NCI-H1417 (cell line): ENCODE results near the gene C16orf92.

ENCODE experiments used
- DNase-seq, 3 experiments: peaks; one replicate each; lab custom pipeline; 2025; lab: John Stamatoyannopoulos, UW

C16orf92 gene, protein sequence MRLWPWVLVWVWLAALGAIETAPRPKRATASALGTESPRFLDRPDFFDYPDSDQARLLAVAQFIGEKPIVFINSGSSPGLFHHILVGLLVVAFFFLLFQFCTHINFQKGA

DNA sequence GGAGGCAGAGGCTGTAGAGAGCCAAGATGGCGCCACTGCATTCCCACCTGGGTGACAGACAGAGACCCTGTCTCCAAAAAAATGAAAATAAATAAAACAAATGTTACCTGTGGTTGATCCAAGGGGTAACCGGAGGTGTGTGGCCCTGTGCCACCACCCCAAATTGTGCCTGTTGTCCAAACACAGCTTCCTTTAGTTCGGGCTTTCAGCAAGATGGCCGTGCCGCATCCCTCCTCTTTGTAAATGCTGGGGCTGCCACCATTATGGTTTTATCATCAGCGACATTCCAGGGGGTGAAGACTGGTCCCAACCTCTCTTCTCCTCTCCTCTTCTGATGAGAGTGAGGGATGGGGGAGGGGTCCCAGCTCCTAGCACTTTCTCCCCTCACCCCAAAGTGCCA, at the start of gene C16orf92:
Gene C16orf92, plus strand, starts transcription at position 312 of the 400 bp plus-strand sequence. CDS start 143 bp downstream, outside the sequence.
- DNase-seq: no peak

DNA sequence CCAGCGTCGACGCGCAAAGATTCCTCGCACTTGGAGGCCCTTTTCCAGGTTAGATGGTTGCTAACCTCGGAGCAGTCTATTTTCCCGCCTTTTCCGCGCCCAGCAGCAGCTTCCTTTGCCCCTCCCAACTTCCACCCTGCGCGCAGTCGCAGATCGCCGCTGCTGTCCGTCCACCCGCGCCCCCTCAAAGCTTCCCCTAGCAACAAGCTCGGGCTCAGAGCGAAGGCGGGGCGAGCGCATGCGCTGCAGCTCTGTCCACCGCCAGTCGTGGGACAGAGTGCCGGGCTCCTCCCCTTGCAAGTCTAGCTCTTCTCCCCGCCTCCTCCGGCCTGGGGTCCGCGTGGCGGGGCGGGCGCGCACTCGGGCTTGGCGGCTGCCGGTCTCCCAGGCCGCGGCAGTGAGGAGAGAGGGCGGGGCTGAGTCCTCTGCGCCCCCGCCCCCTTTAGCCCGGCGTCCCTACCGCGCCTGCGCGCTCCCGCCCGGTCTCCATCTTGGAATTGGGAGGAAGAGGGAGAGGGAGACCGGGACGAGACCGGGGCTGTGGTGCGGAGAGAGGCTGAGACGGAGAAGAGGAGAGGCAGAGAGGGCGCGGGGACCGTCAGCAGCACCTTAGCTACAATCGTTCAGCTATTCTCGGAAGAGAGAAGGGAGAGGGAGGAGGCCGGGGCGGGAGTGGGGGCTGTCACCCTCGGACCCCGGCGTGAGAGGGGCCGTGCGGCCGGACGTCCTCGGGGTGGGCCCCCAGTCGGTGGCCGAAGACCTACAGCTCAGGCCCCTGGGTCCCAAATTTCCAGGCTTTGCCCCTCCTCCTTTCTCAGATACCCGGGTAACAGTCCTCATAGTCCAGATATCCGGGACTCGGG, 49.4 kb upstream of the C16orf92 start, which contains the start of gene TAOK2:
Gene TAOK2, plus strand, starts transcription at position 485 of the 863 bp plus-strand sequence. CDS start 3,905 bp downstream, outside the sequence.
- peak; percentile 94 to 99 (median 98) for DNase-seq

DNA sequence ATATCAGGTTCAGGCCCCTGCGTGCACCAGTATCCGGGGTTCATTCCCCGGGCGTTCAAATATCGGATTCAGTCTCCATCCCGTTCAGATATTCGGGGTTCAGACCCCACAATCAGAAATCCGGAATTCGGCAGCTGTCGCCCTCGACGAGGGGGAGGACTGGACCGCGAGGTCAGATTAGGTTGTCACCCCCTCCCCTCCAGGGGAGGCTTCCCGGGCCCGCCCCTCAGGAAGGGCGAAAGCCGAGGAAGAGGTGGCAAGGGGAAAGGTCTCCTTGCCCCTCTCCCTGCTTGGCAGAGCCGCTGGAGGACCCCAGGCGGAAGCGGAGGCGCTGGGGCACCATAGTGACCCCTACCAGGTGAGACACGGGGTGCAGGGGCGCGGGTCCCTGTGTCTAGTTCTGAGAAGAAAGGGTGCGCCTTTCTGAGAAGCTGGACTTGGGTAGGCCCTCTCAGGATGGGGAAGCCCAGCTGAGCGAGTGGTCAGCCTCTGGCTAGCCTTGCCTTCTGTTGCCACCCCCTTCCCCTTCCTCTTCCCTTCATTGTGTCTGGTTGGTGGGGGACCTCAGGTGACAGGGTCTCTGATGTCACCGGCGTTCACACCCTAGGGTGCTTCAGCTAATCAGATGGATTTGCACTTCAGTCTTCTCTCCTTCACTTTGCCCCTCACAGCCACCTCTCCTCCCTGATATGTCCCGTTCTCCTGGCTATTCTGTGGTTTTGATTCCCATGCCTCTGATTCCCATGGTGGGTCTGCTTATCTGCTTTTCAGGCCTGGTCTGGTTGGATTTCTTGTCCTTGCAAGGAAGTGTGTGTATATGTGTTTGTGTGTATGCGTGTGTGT, 48.5 kb upstream of the C16orf92 start:
- peak in 2 of 3 experiments; percentile 28 to 46 for DNase-seq

DNA sequence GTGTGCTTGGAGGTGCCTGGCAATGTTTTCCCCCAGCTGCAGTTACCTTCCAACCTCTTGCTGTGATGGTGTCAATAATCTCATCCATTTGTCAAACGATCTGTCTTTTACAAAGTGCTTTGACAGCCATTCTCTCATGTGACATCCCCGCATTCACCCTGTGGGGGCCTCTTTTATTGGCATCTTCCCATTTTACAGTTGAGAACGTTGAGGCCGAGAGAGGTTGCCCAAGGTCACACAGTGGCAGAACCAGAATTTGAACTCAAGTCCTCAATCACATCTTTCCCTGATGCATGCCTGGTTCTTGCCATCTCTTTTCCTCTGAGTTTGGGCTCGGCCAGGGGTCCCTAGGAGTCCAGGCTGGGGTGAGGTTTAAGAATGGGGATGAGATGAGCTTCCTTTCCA, 47.9 kb upstream of the C16orf92 start:
- no peak for DNase-seq

DNA sequence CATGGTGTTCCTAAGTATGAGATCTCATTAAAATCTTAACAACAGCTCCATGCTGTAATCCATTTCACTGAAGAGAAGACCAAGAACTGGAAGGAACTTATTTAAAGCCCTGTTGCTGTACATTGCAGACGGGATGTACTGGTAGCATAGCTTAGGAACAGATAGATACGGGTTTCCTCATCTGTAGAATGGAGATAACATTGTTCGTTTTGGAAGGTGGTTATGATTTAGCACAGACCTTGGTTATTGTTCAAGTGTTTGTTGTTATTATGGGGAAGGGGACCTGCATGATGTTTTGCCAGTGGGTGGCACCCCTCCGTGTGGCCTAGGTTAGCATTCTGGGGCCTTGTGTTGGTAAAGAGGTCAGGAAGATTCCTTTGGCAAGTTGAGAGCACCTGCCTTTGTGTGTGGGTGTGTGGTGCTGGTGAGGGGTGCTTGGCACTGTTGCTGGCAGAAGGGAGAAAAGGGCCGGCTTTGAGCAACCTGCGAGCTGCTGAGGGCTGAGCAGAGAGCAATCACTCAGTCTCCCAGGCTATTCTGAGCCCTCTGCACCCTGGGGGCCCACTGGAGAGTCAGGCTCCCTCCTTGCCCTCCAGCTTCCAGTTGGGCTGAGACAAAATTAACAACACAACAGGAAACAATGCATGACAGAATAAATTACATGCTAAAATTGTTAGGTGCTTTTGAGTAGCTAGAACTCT, 47.0 kb upstream of the C16orf92 start:
- DNase-seq: peak in 1 of 3 experiments; percentile 8

DNA sequence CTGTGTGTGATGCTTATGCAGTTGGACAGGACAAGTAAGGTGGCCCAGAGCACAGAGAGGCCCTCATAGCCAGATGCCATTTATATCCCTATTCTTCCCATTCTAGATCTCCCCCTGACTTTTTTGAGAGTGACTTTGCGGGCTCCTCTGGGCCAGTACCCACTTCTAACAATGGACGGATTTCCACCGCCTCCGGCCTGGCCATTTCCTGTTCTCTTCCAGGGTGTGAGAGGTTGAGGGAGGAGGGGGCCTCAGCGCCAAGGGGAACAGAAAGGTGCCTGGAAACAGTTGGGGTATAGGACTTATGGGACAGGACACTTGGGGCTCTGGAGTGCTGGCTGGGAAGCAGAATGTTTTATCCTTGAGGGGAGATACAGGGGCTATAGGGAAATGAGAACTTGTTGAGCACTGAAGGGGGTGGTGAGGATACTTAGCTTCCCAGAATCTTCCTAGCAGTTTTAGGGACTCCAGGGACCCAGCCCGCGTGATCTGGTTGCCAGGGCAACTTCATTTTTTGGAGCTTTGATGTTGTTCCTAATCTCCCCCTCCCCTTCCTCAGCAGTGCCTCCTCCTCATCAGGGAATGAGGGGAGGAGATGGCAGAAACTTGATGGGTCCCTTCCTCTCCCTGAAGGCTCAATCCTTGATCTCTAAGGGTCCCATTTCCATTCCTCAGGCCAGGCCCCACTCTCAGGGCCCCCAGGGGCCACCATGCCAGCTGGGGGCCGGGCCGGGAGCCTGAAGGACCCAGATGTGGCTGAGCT, 45.8 kb upstream of the C16orf92 start:
- no peak for DNase-seq

DNA sequence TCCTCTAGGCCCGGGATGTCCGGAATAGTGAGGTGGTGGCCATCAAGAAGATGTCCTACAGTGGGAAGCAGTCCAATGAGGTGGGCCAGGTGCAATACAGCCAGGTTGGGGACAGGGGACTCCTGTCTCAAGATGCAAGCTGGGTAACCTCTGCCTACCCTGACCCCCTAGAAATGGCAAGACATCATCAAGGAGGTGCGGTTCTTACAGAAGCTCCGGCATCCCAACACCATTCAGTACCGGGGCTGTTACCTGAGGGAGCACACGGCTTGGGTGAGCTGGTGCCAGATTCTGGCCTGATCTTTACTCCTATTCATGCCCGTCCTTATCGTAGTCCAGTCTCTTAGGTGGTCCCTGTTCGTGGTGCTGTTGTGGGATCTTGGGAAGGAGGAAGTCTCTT, 44.9 kb upstream of the C16orf92 start:
- no peak for DNase-seq

DNA sequence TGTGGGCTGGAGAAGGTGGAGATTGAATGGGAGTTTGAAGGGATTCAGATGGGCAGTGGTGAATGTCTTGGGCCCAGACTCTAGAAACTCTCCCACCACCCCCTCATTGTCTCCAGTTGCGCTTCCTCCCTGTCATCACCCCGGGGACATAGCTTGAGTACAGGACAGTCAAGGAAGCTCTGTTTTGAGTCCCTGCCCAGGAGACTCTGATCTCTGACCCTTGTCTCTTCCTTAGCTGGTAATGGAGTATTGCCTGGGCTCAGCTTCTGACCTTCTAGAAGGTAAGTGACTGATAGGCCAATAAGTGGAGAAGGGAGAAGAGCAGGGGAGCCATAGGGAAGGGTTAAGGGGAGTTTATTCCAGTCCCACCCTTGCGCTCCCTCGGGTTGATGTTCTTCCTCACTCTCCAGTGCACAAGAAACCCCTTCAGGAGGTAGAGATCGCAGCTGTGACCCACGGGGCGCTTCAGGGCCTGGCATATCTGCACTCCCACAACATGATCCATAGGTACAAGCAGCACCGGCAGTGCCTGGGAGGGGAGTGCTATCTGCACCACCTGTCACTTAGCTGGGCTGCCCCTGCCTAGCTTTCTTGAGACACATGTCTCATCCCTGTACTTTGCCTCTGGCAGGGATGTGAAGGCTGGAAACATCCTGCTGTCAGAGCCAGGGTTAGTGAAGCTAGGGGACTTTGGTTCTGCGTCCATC, 44.3 kb upstream of the C16orf92 start:
- DNase-seq: no peak

DNA sequence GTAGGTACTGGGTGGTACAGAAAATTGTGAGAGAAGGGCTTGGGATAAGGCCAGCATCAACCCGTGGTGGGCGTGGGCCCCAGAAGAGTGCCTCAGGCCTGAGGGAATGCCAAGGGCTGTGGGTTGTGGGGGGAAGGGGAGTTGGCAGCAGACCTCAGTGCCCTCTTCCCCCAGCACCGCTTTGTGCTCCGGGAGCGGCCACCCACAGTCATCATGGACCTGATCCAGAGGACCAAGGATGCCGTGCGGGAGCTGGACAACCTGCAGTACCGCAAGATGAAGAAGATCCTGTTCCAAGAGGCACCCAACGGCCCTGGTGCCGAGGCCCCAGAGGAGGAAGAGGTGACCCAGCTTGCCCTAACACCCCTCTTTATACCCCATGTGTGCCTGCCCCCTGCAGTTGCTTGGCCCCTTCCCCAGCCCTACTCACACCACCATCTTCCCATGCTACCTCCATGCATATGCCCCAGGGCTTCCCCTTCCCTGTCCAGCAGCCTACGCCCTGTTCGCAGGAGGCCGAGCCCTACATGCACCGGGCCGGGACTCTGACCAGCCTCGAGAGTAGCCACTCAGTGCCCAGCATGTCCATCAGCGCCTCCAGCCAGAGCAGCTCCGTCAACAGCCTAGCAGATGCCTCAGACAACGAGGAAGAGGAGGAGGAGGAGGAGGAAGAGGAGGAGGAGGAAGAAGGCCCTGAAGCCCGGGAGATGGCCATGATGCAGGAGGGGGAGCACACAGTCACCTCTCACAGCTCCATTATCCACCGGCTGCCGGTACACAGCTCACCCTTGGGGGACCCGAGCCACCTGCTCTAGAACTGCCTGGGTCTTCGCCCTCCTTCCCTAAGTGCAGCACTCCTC, 40.2 kb upstream of the C16orf92 start:
- no peak for DNase-seq

DNA sequence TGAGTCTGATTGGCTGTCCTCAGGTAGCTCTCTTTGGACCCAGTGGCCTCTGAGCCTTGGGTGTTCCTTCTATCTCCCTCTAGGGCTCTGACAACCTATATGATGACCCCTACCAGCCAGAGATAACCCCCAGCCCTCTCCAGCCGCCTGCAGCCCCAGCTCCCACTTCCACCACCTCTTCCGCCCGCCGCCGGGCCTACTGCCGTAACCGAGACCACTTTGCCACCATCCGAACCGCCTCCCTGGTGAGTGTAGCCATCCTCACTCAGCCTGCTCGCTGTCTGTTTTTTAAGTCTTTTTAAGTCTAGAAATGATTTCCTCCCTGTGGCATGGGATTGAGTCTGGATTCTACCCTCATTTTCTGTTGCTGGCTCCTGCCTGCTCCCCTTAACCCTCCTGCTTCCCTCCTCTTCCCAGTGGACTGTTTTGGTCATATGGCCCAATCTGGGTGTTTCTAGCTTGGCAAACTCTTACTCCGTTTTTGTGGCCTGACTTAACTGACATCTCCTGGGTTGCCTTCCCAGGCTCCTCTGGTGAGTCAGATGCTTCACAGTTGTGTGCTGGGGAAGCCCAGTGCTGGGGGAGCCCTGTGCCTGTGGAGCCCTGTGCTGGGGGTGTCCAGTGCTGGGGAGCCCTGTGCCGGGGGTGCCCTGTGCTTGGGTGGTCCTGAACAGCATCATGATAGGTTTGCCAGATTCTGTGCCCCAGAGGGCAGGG, 39.4 kb upstream of the C16orf92 start:
- no peak for DNase-seq

DNA sequence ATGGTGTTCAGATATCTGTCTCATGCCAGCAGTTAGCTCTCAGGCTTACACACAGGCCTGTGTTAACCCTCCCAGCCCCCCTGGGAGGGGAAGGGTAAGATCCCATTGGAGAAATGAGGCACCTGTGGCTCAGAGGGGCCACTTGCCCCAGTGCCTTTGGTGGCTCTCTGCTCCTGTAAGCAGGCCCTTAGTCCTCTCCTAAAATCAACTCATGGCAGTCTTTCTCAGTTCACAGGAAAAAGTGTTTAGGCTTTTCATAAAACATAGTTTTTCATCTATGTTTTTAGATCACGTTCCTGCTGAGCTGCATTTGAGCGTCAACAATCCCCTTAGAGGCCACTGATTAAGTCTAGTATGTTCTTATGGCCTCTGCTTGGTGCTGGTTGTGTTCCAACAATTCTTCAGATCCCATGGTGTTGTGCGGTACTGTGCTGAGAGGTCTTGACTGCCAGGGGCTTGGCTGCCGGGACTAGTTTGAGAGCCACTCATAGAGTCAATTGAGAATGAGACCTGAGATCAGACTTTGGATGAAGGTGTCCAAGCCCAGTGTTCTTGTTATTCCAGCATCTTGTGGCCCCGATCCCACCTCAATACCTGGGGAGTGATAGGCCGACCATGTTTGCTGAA, 38.7 kb upstream of the C16orf92 start:
- DNase-seq: no peak

DNA sequence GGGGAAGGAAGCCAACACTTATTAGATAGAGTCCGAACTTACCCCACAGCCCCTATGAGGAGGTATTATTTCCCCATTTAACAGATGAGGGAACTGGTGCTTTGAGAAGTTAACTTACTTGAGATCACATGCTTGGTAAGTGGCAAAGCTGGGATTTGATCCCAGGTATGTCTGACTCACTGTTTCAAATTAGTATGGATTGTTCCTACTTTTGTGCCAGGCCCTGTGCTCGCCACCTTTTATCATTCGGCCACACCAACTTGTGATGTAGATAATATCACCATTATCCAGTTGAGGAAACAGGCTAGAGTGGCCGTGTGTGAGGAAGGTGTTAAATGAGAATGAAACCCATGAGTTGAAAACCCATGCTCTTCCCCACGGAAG, 38.2 kb upstream of the C16orf92 start:
- DNase-seq: no peak

DNA sequence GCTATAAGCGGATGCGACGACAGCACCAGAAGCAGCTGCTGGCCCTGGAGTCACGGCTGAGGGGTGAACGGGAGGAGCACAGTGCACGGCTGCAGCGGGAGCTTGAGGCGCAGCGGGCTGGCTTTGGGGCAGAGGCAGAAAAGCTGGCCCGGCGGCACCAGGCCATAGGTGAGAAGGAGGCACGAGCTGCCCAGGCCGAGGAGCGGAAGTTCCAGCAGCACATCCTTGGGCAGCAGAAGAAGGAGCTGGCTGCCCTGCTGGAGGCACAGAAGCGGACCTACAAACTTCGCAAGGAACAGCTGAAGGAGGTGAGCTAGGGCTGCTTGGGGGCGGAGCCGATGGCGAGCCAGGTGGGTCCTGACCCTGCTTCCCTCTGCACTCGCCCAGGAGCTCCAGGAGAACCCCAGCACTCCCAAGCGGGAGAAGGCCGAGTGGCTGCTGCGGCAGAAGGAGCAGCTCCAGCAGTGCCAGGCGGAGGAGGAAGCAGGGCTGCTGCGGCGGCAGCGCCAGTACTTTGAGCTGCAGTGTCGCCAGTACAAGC, 37.7 kb upstream of the C16orf92 start:
- no peak for DNase-seq

DNA sequence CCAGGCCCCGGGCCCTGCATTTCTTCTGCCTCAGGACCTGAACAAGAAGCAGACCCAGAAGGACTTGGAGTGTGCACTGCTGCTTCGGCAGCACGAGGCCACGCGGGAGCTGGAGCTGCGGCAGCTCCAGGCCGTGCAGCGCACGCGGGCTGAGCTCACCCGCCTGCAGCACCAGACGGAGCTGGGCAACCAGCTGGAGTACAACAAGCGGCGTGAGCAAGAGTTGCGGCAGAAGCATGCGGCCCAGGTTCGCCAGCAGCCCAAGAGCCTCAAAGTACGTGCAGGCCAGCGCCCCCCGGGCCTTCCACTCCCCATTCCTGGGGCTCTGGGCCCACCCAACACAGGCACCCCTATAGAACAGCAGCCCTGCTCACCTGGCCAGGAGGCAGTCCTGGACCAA, 36.8 kb upstream of the C16orf92 start:
- no peak for DNase-seq

DNA sequence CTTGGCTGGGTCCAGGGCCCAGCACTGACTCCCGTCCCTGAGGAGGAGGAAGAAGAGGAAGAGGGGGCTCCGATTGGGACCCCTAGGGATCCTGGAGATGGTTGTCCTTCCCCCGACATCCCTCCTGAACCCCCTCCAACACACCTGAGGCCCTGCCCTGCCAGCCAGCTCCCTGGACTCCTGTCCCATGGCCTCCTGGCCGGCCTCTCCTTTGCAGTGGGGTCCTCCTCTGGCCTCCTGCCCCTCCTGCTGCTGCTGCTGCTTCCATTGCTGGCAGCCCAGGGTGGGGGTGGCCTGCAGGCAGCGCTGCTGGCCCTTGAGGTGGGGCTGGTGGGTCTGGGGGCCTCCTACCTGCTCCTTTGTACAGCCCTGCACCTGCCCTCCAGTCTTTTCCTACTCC, 36.1 kb upstream of the C16orf92 start:
- no peak for DNase-seq

DNA sequence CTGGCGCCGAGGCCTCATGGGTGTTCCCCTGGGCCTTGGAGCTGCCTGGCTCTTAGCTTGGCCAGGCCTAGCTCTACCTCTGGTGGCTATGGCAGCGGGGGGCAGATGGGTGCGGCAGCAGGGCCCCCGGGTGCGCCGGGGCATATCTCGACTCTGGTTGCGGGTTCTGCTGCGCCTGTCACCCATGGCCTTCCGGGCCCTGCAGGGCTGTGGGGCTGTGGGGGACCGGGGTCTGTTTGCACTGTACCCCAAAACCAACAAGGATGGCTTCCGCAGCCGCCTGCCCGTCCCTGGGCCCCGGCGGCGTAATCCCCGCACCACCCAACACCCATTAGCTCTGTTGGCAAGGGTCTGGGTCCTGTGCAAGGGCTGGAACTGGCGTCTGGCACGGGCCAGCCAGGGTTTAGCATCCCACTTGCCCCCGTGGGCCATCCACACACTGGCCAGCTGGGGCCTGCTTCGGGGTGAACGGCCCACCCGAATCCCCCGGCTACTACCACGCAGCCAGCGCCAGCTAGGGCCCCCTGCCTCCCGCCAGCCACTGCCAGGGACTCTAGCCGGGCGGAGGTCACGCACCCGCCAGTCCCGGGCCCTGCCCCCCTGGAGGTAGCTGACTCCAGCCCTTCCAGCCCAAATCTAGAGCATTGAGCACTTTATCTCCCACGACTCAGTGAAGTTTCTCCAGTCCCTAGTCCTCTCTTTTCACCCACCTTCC, 35.5 kb upstream of the C16orf92 start:
- no peak for DNase-seq

DNA sequence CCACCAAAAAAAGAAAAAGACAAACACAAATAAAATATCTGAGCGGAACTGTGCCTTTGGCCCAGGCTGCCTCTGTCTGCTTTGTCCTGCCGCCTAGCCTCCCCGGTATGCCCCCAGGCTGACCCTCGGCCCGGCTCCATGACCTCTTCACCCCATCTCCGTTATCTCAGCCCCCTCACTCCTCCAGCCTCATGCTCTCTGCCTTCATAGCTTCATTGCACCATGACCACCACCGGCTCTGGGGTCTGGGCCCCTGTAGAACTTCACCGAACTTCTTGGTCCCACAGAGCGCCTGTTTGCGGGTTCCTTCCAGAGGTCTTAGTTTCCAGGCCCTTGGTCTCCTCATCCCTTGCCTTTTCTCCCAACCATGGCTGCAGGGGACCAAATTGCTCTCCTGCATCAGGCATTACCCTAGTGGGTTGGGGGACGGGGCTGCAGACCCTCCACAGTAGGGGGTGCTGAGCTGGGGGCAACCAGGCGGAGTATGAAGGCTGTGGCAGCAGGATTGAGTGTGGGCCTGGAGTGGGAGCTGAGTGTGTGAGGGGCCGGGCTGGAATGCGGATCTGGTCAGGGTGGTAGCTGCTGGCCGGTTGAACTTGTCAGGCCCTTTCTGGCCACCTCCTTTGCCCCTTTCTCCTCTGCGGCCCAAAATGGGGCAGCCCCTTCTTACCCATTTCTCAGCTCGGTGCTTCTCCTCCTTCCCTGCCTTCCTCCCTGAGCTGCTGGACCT, 34.5 kb upstream of the C16orf92 start:
- DNase-seq: no peak
